Middle frontal gyrus (tissue), 1 donor: Measurements from ENCODE around the gene SLC6A2.

Experiments used
- DNase-seq: peaks from one replicate; pipeline ENCODE4 v3.0.0-alpha.2; 2015; ENCODE audit warnings: low spot score; ENCODE audit errors: extremely low spot score

SLC6A2 gene

GRCh38 chr16:55647343-55647742, 8.4 kb upstream of the SLC6A2 start:
- no peak for DNase-seq

- no peak for DNase-seq
Observed at GRCh38 chr16:55647798-55648197, 8.0 kb upstream of the SLC6A2 start.

GRCh38 chr16:55651841-55652824, 3.7 kb upstream of the SLC6A2 start:
- DNase-seq, result no peak

GRCh38 chr16:55653106-55653505, 2.7 kb upstream of the SLC6A2 start:
- DNase-seq, result no peak

GRCh38 chr16:55655381-55655896, 349 bp upstream of the SLC6A2 start:
- no peak for DNase-seq

GRCh38 chr16:55656691-55657092, 904 bp downstream of the SLC6A2 start:
- no peak for DNase-seq

GRCh38 chr16:55657616-55658015, 1.8 kb downstream of the SLC6A2 start:
- DNase-seq, result no peak

GRCh38 chr16:55658898-55659420, 3.2 kb downstream of the SLC6A2 start:
- no peak for DNase-seq

GRCh38 chr16:55660026-55660425, 4.2 kb downstream of the SLC6A2 start:
- DNase-seq, result no peak

GRCh38 chr16:55660828-55661227, 5.0 kb downstream of the SLC6A2 start:
- DNase-seq, result no peak

GRCh38 chr16:55661941-55662643, 6.3 kb downstream of the SLC6A2 start:
- DNase-seq, result no peak

GRCh38 chr16:55662644-55663031, 6.8 kb downstream of the SLC6A2 start:
- no peak for DNase-seq

- DNase-seq, result no peak
Observed at GRCh38 chr16:55663225-55663624, 7.4 kb downstream of the SLC6A2 start.

- DNase-seq, result no peak
Observed at GRCh38 chr16:55663765-55664677, 8.2 kb downstream of the SLC6A2 start.

GRCh38 chr16:55664786-55665407, 9.1 kb downstream of the SLC6A2 start:
- DNase-seq, result no peak

- no peak for DNase-seq
Observed at GRCh38 chr16:55665511-55665910, 9.7 kb downstream of the SLC6A2 start.

- DNase-seq, result no peak
Observed at GRCh38 chr16:55666012-55666411, 10.2 kb downstream of the SLC6A2 start.

- no peak for DNase-seq
Observed at GRCh38 chr16:55667753-55668152, 12.0 kb downstream of the SLC6A2 start.

- DNase-seq, result no peak
Observed at GRCh38 chr16:55668340-55669281, 12.8 kb downstream of the SLC6A2 start.
